ENCODE data around the gene NFKB2.

NFKB2 gene

DNA sequence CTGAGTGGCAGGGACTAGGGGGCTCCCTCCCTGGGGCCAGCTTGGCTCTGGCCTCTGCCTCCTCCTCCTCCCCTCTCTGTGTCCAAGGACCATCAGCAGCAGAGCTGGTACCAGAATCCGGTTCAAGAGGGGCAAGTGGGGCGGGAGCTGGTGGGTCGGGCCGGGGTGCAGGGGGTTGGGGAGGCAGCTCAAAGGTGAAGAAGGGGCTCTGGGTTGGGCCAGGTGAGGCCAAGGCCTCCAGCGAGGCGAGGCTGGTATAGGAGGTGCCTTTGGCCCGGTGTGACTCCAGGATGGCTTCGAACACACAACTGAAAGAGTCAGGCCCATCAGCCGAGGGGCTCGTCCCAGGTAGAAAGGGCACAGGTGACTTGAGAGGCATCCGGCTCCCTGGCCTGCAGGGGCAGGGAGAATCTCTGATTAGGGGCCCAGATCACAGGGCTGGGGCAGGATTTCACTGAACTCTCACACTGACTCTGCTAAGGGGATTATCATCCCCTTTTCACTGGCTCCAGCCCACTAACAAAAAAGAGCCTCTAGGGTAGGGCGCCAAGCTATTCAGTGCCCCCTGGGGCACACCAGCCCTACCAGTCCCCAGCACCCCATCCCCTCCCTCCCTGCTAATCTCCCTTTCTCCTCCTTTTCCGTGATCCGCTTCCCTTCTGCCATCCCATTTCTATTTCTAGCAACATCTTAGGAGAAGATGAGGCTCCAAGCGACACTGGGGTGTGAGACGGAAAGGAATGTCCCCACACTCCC is 18.5 kb downstream of the NFKB2 start:
- POLR2A ChIA-PET = interaction anchor here (0.6 kb wide), 1 partner anchor 28 kb away, joined by 6 read pairs; no protein-coding TSS in a partner anchor

DNA sequence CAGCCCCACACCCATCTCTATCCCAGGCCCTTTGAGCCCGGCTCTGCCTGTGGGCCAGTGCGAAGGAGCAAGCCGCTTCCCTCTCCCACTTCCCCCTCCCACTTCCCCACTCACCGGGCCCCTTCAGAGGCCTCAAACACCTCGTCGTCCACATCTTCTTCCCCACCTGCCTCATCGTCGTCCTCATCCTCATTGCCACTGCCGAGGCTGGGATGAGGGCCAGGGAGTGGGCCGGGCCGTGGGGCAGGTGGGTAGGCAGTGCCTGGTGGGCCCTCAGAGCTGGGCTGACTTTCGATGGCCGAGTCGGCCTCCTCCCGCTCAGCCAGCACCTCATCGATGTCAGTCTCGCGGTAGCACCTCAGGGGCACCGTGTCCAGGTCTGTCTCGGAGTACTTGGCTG is 19.2 kb downstream of the NFKB2 start:
- DNase-seq (ENCODE audit: extremely low spot score) = no peak
- ChIA-PET CTCF (interaction anchor here (0.7 to 1.6 kb wide), 7 partner anchors 9 to 185 kb away, joined by 3 to 15 read pairs (median 4); no protein-coding TSS in a partner anchor), POLR2A (interaction anchor here (0.9 kb wide), 1 partner anchor 16 kb away, joined by 3 read pairs; no protein-coding TSS in a partner anchor)
- TF ChIP-seq, protein P1, sequence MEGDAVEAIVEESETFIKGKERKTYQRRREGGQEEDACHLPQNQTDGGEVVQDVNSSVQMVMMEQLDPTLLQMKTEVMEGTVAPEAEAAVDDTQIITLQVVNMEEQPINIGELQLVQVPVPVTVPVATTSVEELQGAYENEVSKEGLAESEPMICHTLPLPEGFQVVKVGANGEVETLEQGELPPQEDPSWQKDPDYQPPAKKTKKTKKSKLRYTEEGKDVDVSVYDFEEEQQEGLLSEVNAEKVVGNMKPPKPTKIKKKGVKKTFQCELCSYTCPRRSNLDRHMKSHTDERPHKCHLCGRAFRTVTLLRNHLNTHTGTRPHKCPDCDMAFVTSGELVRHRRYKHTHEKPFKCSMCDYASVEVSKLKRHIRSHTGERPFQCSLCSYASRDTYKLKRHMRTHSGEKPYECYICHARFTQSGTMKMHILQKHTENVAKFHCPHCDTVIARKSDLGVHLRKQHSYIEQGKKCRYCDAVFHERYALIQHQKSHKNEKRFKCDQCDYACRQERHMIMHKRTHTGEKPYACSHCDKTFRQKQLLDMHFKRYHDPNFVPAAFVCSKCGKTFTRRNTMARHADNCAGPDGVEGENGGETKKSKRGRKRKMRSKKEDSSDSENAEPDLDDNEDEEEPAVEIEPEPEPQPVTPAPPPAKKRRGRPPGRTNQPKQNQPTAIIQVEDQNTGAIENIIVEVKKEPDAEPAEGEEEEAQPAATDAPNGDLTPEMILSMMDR (IDR thresholded peaks at IDR 0.05; ENCODE audit: control extremely low read depth, extremely low read depth, low read depth, missing control alignments) = no peak

More for the DNA sequence above, 18.5 kb downstream of the NFKB2 start:
- CTCF ChIA-PET = interaction anchor here (0.9 to 5.5 kb wide), 5 partner anchors 8 to 184 kb away, joined by 3 to 61 read pairs (median 10); partner anchors contain the start of genes FBXL15 and NFKB2
- TF ChIP-seq, protein P1 (IDR thresholded peaks at IDR 0.05; ENCODE audit: control extremely low read depth, extremely low read depth, low read depth, missing control alignments) = no peak
- no peak for DNase-seq (ENCODE audit: extremely low spot score)

DNA sequence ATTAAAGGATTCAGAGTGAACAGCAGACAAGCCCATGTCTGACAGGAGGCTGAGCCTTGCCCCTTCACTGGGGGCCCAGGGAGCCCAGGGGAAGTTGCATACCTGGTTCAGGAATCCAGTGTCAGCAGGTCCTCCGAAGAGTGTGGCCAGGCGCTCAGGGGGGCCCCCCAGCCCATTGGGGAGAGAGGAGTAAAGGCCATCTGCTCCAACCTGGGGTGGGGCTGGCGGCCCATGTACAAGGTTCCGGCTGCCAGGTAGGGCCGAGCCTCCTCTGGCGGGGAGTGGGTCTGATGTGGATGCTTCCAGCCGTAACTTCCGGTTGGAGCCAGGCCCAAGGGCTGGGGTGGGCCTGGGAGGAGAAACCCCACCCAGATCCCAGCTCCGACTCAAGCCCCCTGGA is 20.8 kb downstream of the NFKB2 start:
- TF ChIP-seq, protein P1 (IDR thresholded peaks at IDR 0.05; ENCODE audit: control extremely low read depth, extremely low read depth, low read depth, missing control alignments) = no peak
- POLR2A ChIA-PET = no interaction called here
- no peak for DNase-seq (ENCODE audit: extremely low spot score)
- CTCF ChIA-PET = interaction anchor here (1.1 to 1.6 kb wide), 5 partner anchors 11 to 186 kb away, joined by 3 to 5 read pairs (median 4); no protein-coding TSS in a partner anchor

DNA sequence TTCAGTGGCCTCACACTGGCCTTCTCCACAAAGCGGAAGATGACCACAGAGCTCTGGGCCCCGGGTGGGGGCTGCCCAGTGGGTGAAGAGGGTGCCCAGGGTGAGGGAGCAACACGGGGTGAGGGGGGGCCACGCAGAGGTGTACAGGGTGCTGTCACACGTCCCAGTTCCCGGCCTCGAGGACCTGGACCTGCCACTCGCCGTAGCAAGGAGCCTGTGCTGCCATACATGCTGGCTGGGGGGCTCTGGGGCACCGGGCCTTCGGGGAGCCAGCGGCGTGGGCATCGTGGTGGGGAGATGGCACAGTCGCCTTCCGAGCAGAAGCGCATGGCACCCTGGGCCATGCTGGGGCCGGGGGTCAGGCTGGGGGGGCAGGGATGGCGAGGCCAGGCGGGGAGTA is 21.2 kb downstream of the NFKB2 start:
- CTCF ChIA-PET = interaction anchor here (1.3 to 2.1 kb wide), 2 partner anchors 13 to 186 kb away, joined by 4 to 6 read pairs; no protein-coding TSS in a partner anchor

DNA sequence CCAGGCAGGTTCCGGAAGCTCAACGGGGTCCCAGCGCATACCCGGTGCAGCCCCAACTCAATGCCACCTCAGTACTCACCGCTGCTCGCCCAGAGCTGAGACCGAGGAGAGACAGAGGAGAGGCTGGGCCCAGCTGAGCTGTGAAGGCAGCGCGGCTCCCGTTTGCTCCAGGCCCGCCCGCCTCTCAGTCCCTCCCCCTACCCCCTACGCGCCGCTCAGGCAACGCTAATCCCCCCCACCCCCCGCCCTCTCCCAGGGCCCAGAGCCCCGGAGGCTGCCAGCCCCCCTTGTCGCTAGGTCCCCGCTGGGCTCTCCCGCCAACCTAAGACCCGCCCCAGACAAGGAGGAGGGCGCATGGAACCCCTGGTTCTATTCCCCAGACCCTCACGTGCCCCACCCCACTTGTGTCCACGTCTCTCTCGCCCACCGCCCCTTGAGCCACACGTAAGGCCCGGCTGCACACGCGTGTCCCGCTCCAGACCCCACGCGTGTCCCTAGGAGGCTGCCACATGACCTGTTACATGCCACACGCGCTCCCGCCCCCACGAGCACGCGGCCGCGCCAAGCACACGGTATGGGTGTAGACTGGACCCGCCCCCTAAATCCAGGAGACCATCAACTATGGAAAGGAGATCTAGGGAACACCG is 23.2 kb downstream of the NFKB2 start, which contains the start of gene PSD:
Gene PSD (minus strand): TSS at position 164 of the 647 bp plus-strand sequence. CDS start 1,747 bp downstream, outside the sequence.
- TF ChIP-seq, protein P1 (IDR thresholded peaks at IDR 0.05; ENCODE audit: control extremely low read depth, extremely low read depth, low read depth, missing control alignments) = no peak
- DNase-seq (ENCODE audit: extremely low spot score) = no peak
- POLR2A ChIA-PET = no interaction called here
- CTCF ChIA-PET = interaction anchor here (1.0 to 2.1 kb wide), 3 partner anchors 15 to 32 kb away, joined by 3 to 6 read pairs (median 3); partner anchors contain the start of gene C10orf95

More for the DNA sequence above, 21.2 kb downstream of the NFKB2 start:
- POLR2A ChIA-PET = no interaction called here
- TF ChIP-seq, protein P1 (IDR thresholded peaks at IDR 0.05; ENCODE audit: control extremely low read depth, extremely low read depth, low read depth, missing control alignments) = no peak
- DNase-seq (ENCODE audit: extremely low spot score) = no peak

All from GM10248 (cell line).